Measurements from ENCODE around the gene ITGA2B. TPM values are rescaled to one million over a fixed set of nuclear protein-coding genes. Genes with fewer than 3 reads are reported as not detected.

The ITGA2B gene
- total RNA-seq, 2 experiments from 2014 or later, result 0.57 to 0.63 TPM

DNA sequence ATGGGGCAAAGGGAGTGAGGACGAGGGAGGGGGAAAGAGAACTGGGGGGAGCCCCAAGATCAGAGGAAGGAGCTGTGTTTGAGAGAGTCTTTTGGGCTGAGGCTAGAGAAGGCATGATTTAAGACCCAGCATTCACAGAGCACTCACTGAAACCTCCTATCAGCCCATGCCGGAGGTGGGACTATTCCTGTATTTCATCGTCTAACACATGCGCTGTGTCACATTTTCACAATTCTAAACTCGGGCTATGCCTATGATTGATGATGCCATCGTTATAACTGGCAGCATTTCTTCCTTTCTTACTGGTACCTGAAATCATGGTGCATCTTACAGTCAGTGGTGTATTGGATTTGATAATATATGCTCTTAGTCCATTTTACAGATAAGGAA lies 29.3 kb downstream of the ITGA2B start:
- TF ChIP-seq, protein P1, sequence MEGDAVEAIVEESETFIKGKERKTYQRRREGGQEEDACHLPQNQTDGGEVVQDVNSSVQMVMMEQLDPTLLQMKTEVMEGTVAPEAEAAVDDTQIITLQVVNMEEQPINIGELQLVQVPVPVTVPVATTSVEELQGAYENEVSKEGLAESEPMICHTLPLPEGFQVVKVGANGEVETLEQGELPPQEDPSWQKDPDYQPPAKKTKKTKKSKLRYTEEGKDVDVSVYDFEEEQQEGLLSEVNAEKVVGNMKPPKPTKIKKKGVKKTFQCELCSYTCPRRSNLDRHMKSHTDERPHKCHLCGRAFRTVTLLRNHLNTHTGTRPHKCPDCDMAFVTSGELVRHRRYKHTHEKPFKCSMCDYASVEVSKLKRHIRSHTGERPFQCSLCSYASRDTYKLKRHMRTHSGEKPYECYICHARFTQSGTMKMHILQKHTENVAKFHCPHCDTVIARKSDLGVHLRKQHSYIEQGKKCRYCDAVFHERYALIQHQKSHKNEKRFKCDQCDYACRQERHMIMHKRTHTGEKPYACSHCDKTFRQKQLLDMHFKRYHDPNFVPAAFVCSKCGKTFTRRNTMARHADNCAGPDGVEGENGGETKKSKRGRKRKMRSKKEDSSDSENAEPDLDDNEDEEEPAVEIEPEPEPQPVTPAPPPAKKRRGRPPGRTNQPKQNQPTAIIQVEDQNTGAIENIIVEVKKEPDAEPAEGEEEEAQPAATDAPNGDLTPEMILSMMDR (conservative IDR thresholded peaks at IDR 0.05; ENCODE audit: low read length), result no peak
- no peak for TF ChIP-seq EZH2phosphoT487 (IDR thresholded peaks at IDR 0.05; ENCODE audit: borderline replicate concordance, low read depth, low read length)
- intact Hi-C loops (cut with micrococcal nuclease; ENCODE audit: unreplicated experiment), result no loop called here
- no peak for DNase-seq (ENCODE audit: low spot score)
- no peaks in the 10 kb centered on the region for H4K20me1 ChIP-seq (ENCODE audit: insufficient read depth, low read length)
- no peaks in the 10 kb centered on the region for H3K9me3 ChIP-seq (ENCODE audit: low read length)
- H3K27ac ChIP-seq (ENCODE audit: low read depth, low read length, poor library complexity, severe bottlenecking), result peak overlapping the region; percentile 74
- no peak overlapping the region for H3K4me3 ChIP-seq (ENCODE audit: low read depth, low read length, poor library complexity, severe bottlenecking)
- POLR2A ChIA-PET, result interaction anchor here (0.6 to 1.7 kb wide), 2 partner anchors 139 to 421 kb away, joined by 4 read pairs; no protein-coding TSS in a partner anchor
- no peaks in the 10 kb centered on the region for H3K36me3 ChIP-seq (ENCODE audit: insufficient read depth, low read length)
- no peaks in the 10 kb centered on the region for H3K79me2 ChIP-seq (ENCODE audit: insufficient read depth, low read depth, low read length)
- H3K4me1 ChIP-seq (ENCODE audit: insufficient read depth, low read length, poor library complexity, severe bottlenecking), result peaks cover 63% of the 10 kb centered on the region
- H3K4me2 ChIP-seq (ENCODE audit: low read length), result peak overlapping the region; percentile 73
- CTCF ChIA-PET (ENCODE audit: unreplicated experiment), result no interaction called here
- no peak overlapping the region for H2AFZ ChIP-seq (ENCODE audit: low read length)
- H3K9me2 ChIP-seq (ENCODE audit: insufficient read depth, low read length), result no peaks in the 10 kb centered on the region
- BruUV-seq (replicated peaks), result no TSS peak

DNA sequence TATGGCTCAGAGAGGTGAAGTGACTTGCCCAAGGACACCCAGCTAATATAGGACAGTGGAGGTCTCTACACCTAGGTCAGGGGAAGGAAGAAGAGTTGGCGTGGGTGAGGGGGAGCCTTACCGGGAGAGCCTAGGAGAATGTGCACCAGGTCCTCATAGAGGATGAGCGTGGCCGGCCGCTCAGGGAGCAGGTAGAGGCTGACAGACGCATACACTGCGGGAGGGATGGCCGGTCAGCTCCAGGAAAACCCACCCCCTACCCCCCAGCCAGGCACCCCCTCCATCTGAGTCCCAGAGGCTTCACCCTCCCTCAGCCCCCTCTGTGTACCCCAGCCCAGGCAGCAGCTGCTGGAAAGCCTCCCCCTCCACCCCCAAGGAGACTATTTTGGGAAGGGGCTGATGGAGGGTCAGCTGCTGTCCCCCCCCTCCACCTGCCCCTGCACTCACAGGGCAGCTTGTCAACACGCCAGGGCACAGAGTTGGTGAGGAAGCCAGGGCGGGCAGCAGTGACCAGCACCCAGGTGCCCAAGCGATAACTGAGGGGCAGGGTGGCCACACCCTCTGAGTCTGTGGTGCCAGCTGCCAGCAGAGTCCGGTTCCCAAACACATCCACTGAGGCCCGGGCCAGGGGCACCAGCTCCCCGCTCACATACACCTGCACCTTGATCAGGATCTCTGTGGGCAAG lies 29.8 kb downstream of the ITGA2B start:
- POLR2A ChIA-PET, result interaction anchor here (0.5 to 1.7 kb wide), 4 partner anchors 12 to 421 kb away, joined by 4 read pairs; no protein-coding TSS in a partner anchor
- intact Hi-C loops (cut with micrococcal nuclease; ENCODE audit: unreplicated experiment), result no loop called here

More for the DNA sequence above, 29.8 kb downstream of the ITGA2B start:
- Histone ChIP-seq H3K4me1 (ENCODE audit: insufficient read depth, low read length, poor library complexity, severe bottlenecking) (peaks cover 68% of the 10 kb centered on the region), H3K4me3 (ENCODE audit: low read depth, low read length, poor library complexity, severe bottlenecking) (peak overlapping the region; percentile 50), H3K9me2 (ENCODE audit: insufficient read depth, low read length) (no peaks in the 10 kb centered on the region), H2AFZ (ENCODE audit: low read length) (peak overlapping the region; percentile 42; the same call in 1 of the 2 replicates), H3K9me3 (ENCODE audit: low read length) (no peaks in the 10 kb centered on the region), H3K4me2 (ENCODE audit: low read length) (peak overlapping the region; percentile 73), H4K20me1 (ENCODE audit: insufficient read depth, low read length) (no peaks in the 10 kb centered on the region), H3K36me3 (ENCODE audit: insufficient read depth, low read length) (no peaks in the 10 kb centered on the region), H3K79me2 (ENCODE audit: insufficient read depth, low read depth, low read length) (no peaks in the 10 kb centered on the region), H3K27ac (ENCODE audit: low read depth, low read length, poor library complexity, severe bottlenecking) (peak overlapping the region; percentile 74)
- CTCF ChIA-PET (ENCODE audit: unreplicated experiment), result no interaction called here
- BruUV-seq (replicated peaks), result no TSS peak
- TF ChIP-seq, protein P1 (conservative IDR thresholded peaks at IDR 0.05; ENCODE audit: low read length), result no peak
- no peak for TF ChIP-seq EZH2phosphoT487 (IDR thresholded peaks at IDR 0.05; ENCODE audit: borderline replicate concordance, low read depth, low read length)
- no peak for DNase-seq (ENCODE audit: low spot score)
